Heart left ventricle (tissue), 13 donors: ENCODE measurements around the gene RBM34.

Experiments used
- POLR2A ChIP-seq, 2 donors: fragments of 450-650 bp; IDR thresholded peaks; one replicate each; pipeline ENCODE4 v1.6.1; 2017; ENCODE audit warnings: antibody characterized with exemption in 2 of 2, mild to moderate bottlenecking in 2 of 2, moderate library complexity in 2 of 2
- TF ChIP-seq, protein P1 (sequence below), 12 donors: fragments of 200-600 bp; sonication (generic) in 4 of 12; IDR thresholded peaks; one replicate each; pipeline versions ENCODE4 v1.5.0 to v1.8.0; 2018 to 2022; ENCODE audit warnings: antibody characterized with exemption in 12 of 12, mild to moderate bottlenecking in 5 of 12
- donor health status: ischemic (EF 13 %, LVEDD 7.1; RV severe dilation, severe dysfunction).
- donor health status: DM: no; HTN: yes; CAD: no.
- donor health status: DM: no; HTN: no; CAD: no.
- donor health status: ischemic (EF 25% LVEDD 6.9; RV normal size, moderate dysfunction).
- donor health status: ischemic (EF 25% LVEDD 5.7; RV mildly dilated, moderate dysfunction).
- donor health status: ischemic (EF 35%, LVEDD 5.7; RV mildly dilated, moderate dysfunction).
- donor health status: nonischemic (EF 11% LVEDD 7.7; RV severe dilation, severe dysfunction).
- donor health status: DM: yes; HTN: yes; CAD: no.
- donor health status: PGD.
- donor health status: ischemic (EF 29% LVEDD 5.4; RV normal size, mild dysfunction).
- donor health status: nonischemic (EF 23%, LVEDD 6.1; RV moderate dilation, normal function).

DNA sequence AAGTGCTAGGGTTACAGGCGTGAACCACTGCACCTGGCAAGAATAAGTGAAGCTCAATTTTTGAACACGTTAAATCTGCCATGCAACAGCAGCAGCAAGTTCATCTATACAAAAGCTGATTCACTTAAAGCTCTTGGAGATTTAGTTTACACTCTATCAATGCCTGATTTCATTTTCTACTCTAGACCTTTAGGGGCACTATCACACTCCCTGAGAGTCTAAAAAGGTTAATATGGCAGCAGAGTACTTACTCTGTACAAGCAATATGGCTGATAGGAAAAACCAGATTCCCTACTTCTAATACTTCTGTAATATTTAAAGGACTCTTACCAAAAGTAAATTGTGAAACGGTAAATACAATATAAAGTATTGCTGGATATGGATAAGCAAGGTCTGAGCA lies 4.8 kb downstream of the RBM34 start:
- no peak for TF ChIP-seq POLR2A (IDR thresholded peaks at IDR 0.05)
- TF ChIP-seq, protein P1, sequence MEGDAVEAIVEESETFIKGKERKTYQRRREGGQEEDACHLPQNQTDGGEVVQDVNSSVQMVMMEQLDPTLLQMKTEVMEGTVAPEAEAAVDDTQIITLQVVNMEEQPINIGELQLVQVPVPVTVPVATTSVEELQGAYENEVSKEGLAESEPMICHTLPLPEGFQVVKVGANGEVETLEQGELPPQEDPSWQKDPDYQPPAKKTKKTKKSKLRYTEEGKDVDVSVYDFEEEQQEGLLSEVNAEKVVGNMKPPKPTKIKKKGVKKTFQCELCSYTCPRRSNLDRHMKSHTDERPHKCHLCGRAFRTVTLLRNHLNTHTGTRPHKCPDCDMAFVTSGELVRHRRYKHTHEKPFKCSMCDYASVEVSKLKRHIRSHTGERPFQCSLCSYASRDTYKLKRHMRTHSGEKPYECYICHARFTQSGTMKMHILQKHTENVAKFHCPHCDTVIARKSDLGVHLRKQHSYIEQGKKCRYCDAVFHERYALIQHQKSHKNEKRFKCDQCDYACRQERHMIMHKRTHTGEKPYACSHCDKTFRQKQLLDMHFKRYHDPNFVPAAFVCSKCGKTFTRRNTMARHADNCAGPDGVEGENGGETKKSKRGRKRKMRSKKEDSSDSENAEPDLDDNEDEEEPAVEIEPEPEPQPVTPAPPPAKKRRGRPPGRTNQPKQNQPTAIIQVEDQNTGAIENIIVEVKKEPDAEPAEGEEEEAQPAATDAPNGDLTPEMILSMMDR (IDR thresholded peaks at IDR 0.05): no peak
